Measurements from ENCODE around the gene MYO1E.
"Not testable (repeated sequence)": the region's sequence is repeated elsewhere in the genome, so short reads cannot be mapped to it uniquely, and the experiment has no call there.

MYO1E gene

DNA sequence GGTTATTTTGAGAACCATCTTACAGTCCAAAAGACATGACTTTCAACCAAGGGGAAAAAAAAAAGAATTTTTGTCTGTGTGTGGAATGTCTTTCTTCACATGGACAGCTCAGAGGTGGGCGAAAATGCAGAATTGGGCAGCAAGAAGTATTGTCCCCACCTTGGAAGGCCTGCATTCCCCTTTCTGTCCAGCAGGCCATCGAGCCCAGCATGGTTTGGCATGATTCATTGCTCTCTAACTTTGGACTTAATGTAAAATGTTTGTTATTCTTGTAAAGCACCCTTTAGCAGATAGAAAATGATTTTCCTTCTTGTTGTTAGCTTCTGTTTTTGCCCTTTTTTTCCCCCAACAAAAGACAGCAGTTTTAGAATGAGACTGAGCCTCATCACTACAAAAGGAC, 12.4 kb downstream of the MYO1E start:
- no peak for DNase-seq
- in situ Hi-C loops (cut with HindIII; ENCODE audit: low pct_ligation_motif_present, low pct_unique_long_range_greater_than_20kb, low sequenced_read_pairs): no loop called here

- in situ Hi-C loops (cut with HindIII; ENCODE audit: low pct_ligation_motif_present, low pct_unique_long_range_greater_than_20kb, low sequenced_read_pairs): no loop called here
- no peak for DNase-seq
Observed at GRCh38 chr15:59355730-59356129, 16.9 kb downstream of the MYO1E start.

GRCh38 chr15:59354417-59355031, 18.1 kb downstream of the MYO1E start:
- no peak for DNase-seq
- in situ Hi-C loops (cut with HindIII; ENCODE audit: low pct_ligation_motif_present, low pct_unique_long_range_greater_than_20kb, low sequenced_read_pairs): no loop called here

DNA sequence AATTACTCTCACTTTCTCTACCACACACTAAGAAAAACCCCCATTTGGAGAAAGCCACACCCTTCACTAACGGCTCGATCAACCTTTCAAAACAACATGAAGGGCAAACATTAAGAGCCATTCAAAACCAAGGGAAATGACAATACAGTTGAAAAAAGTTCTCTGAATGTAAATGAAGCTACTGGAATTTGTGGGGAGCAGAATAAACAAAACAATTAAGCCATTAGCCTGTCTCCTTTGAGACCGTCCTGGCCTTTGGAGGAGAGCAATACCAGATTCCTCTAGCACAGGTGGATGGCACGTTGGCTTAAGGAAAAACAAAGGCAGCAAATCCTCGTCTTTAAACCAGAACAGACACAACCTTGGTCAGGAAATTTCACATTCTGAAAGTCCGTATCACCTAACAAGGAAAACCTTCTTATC, 18.7 kb downstream of the MYO1E start:
- in situ Hi-C loops (cut with HindIII; ENCODE audit: low pct_ligation_motif_present, low pct_unique_long_range_greater_than_20kb, low sequenced_read_pairs): no loop called here

GRCh38 chr15:59352683-59353082, 20.0 kb downstream of the MYO1E start:
- in situ Hi-C loops (cut with HindIII; ENCODE audit: low pct_ligation_motif_present, low pct_unique_long_range_greater_than_20kb, low sequenced_read_pairs): no loop called here
- DNase-seq: no peak

More for the DNA sequence above, 18.7 kb downstream of the MYO1E start:
- DNase-seq: no peak

GRCh38 chr15:59352189-59352588, 20.5 kb downstream of the MYO1E start:
- in situ Hi-C loops (cut with HindIII; ENCODE audit: low pct_ligation_motif_present, low pct_unique_long_range_greater_than_20kb, low sequenced_read_pairs): no loop called here
- no peak for DNase-seq

DNA sequence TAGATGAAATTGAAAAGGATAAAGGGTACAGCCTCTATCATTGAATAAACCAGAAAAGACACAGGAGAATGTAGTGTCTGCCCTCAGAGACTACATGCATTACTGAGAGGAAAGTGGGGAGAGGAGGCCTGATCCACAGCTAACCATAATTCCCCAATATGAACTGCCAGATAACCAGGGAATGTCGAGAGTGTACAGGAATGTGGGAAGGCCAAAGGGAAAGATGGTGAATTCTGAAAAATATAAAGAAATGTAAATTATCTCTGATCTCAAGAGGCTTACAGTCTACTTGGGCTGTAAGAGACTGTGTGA, 22.3 kb downstream of the MYO1E start:
- DNase-seq: no peak

GRCh38 chr15:59349680-59350420, 22.8 kb downstream of the MYO1E start:
- in situ Hi-C loops (cut with HindIII; ENCODE audit: low pct_ligation_motif_present, low pct_unique_long_range_greater_than_20kb, low sequenced_read_pairs): no loop called here
- peak; percentile 87 for DNase-seq

More for the DNA sequence above, 22.3 kb downstream of the MYO1E start:
- in situ Hi-C loops (cut with HindIII; ENCODE audit: low pct_ligation_motif_present, low pct_unique_long_range_greater_than_20kb, low sequenced_read_pairs): no loop called here

DNA sequence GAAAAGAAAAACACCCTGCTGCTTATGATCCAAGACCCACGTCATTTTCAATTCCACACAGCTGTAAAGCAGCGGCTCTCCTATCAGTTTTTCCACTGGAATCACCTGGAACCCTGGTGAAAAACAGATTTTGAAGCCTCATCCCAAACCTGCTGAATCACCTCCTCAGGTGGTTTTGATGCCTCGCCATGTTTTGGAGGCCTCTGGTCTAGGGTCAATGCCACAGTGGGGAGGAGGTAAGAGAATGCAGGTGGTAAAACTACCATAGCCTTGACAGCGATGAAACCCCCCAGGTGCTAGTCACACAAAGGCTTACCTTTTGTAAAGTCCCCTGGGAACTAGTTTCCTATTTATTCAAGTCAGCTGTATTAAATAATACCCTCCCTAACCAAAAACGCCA, 24.8 kb downstream of the MYO1E start:
- in situ Hi-C loops (cut with HindIII; ENCODE audit: low pct_ligation_motif_present, low pct_unique_long_range_greater_than_20kb, low sequenced_read_pairs): no loop called here
- no peak for DNase-seq

GRCh38 chr15:59346951-59347350, 25.7 kb downstream of the MYO1E start:
- DNase-seq: no peak
- in situ Hi-C loops (cut with HindIII; ENCODE audit: low pct_ligation_motif_present, low pct_unique_long_range_greater_than_20kb, low sequenced_read_pairs): no loop called here

DNA sequence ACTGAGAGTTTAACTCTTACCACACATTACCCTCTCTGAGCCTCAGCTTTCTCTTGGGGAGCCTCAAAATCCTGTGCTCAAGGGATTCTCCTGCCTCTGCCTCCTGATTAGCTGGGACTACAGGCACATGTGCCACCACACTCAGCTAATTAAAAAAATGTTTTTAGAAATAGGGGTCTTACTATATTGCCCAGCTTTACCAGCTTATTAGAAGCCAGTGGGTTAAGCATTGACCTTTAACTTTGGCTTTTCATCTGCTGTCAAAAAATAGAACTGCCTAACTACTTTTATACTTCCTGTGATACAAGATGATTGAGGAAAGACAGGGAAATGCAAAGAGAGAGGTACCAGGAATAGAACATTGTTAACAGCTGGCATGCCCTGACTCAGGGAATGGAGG, 27.3 kb downstream of the MYO1E start:
- in situ Hi-C loops (cut with HindIII; ENCODE audit: low pct_ligation_motif_present, low pct_unique_long_range_greater_than_20kb, low sequenced_read_pairs): no loop called here
- no peak for DNase-seq

GRCh38 chr15:59344311-59344710, 28.4 kb downstream of the MYO1E start:
- in situ Hi-C loops (cut with HindIII; ENCODE audit: low pct_ligation_motif_present, low pct_unique_long_range_greater_than_20kb, low sequenced_read_pairs): no loop called here

GRCh38 chr15:59340325-59340724, 32.3 kb downstream of the MYO1E start:
- no peak for DNase-seq
- in situ Hi-C loops (cut with HindIII; ENCODE audit: low pct_ligation_motif_present, low pct_unique_long_range_greater_than_20kb, low sequenced_read_pairs): no loop called here

More at GRCh38 chr15:59344311-59344710, 28.4 kb downstream of the MYO1E start:
- no peak for DNase-seq

- no peak for DNase-seq
- in situ Hi-C loops (cut with HindIII; ENCODE audit: low pct_ligation_motif_present, low pct_unique_long_range_greater_than_20kb, low sequenced_read_pairs): no loop called here
Observed at GRCh38 chr15:59339252-59339672, 33.4 kb downstream of the MYO1E start.

GRCh38 chr15:59338414-59338813, 34.3 kb downstream of the MYO1E start:
- in situ Hi-C loops (cut with HindIII; ENCODE audit: low pct_ligation_motif_present, low pct_unique_long_range_greater_than_20kb, low sequenced_read_pairs): no loop called here

GRCh38 chr15:59336725-59337124, 35.9 kb downstream of the MYO1E start:
- in situ Hi-C loops (cut with HindIII; ENCODE audit: low pct_ligation_motif_present, low pct_unique_long_range_greater_than_20kb, low sequenced_read_pairs); DNase-seq: not testable (repeated sequence)

More at GRCh38 chr15:59338414-59338813, 34.3 kb downstream of the MYO1E start:
- DNase-seq: no peak

GRCh38 chr15:59335207-59335786, 37.4 kb downstream of the MYO1E start:
- in situ Hi-C loops (cut with HindIII; ENCODE audit: low pct_ligation_motif_present, low pct_unique_long_range_greater_than_20kb, low sequenced_read_pairs): no loop called here
- DNase-seq: no peak

DNA sequence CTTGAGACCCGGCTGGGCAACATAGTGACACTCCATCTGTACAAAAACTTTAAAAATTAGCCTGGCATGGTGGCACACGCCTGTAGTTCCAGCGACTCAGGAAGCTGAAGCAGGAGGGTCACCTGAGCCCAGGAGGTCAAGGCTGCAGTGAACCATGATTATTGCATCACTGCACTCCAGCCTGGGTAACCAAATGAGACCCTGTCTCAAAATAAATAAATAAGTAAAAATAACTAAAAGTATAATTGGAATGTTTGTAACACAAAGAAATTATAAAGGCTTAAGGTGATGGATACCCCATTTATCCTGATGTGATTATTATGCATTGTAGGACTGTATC, 38.6 kb downstream of the MYO1E start:
- no peak for DNase-seq
- in situ Hi-C loops (cut with HindIII; ENCODE audit: low pct_ligation_motif_present, low pct_unique_long_range_greater_than_20kb, low sequenced_read_pairs): no loop called here

DNA sequence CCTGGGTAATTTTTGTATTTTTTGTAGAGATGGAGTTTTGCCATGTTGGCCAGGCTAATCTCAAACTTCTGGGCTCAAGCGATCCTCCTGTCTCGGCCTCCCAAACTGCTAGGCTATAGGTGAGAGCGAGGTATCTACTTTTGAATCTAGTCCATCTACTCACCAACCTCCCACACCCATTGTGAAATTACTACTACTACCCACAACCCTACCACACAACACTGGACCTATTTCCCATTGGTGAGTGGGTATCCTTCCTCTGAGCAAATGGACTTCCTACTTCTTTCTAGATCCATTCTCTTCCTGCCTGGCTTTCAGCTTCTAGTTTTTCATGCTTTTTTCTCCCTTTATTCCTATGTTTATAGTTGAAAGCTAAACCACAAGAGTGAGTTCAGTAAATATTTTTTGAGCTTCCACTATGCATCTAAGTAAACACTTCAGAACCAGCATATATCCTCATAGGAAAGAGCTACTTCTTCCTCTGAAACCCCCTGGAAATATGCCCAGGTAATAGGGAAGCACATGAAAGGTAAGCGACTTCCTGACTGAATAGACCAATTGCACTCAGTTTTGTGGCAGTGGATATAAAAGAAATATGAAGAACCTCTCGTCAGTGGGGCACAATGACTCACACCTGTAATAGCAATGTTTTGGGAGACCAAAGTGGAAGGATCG, 39.1 kb downstream of the MYO1E start:
- in situ Hi-C loops (cut with HindIII; ENCODE audit: low pct_ligation_motif_present, low pct_unique_long_range_greater_than_20kb, low sequenced_read_pairs): no loop called here
- no peak for DNase-seq
